Smooth muscle cell (in vitro differentiated cells): ENCODE data around the gene NPAS3. TPM values are rescaled to one million over a fixed set of nuclear protein-coding genes. Genes with fewer than 3 reads are reported as not detected.

Experiments used
- DNase-seq: peaks from one replicate; lab custom pipeline; 2025; ENCODE audit not compliant: unreplicated experiment; lab: John Stamatoyannopoulos, UW
- H2AFZ ChIP-seq: fragments of 200-600 bp; sonication (generic); 2 replicates; pipeline ENCODE4 v1.6.0; 2016; ENCODE audit warnings: antibody characterized with exemption, low read depth, mild to moderate bottlenecking
- H3F3A ChIP-seq: fragments of 200-600 bp; sonication (generic); 2 replicates; pipeline ENCODE4 v1.6.0; 2017; ENCODE audit warnings: antibody characterized with exemption, low read depth
- H3K27ac ChIP-seq: fragments of 200-600 bp; sonication (generic); 2 replicates; pipeline ENCODE4 v1.5.1; 2016; ENCODE audit warnings: low read depth, mild to moderate bottlenecking
- H3K27me3 ChIP-seq: fragments of 200-600 bp; sonication (generic); 2 replicates; pipeline ENCODE4 v1.6.1; 2016; ENCODE audit warnings: low read depth, mild to moderate bottlenecking
- H3K36me3 ChIP-seq: fragments of 200-600 bp; sonication (generic); 2 replicates; pipeline ENCODE4 v1.5.1; 2016; ENCODE audit warnings: low read depth
- H3K4me1 ChIP-seq: fragments of 200-600 bp; sonication (generic); 2 replicates; pipeline ENCODE4 v1.5.1; 2016; ENCODE audit warnings: low read depth
- H3K4me2 ChIP-seq: fragments of 200-600 bp; sonication (generic); 2 replicates; pipeline ENCODE4 v1.6.0; 2016; ENCODE audit warnings: mild to moderate bottlenecking
- H3K4me3 ChIP-seq: fragments of 200-600 bp; sonication (generic); 2 replicates; pipeline ENCODE4 v1.5.1; 2016; ENCODE audit warnings: mild to moderate bottlenecking
- H3K79me2 ChIP-seq: fragments of 200-600 bp; sonication (generic); 2 replicates; pipeline ENCODE4 v1.6.0; 2016; ENCODE audit warnings: low read depth, mild to moderate bottlenecking
- H3K9ac ChIP-seq: fragments of 200-600 bp; sonication (generic); 2 replicates; pipeline ENCODE4 v1.6.0; 2016; ENCODE audit warnings: low read depth
- H3K9me3 ChIP-seq: fragments of 200-600 bp; sonication (generic); replicated peaks from 2 replicates; pipeline ENCODE4 v1.5.1; 2016; ENCODE audit warnings: low read depth
- H4K20me1 ChIP-seq: fragments of 200-600 bp; sonication (generic); 2 replicates; pipeline ENCODE4 v1.6.0; 2016; ENCODE audit warnings: low read depth
- CTCF ChIP-seq: fragments of 200-600 bp; sonication (generic); IDR thresholded peaks from 2 replicates; pipeline ENCODE4 v1.5.1; 2017; ENCODE audit warnings: borderline replicate concordance, mild to moderate bottlenecking, antibody characterized with exemption; ENCODE audit not compliant: insufficient read depth, poor library complexity, severe bottlenecking
- WGBS: methylation state at CpG from one replicate; pipeline ENCODE4 v1.1.7; 2016; ENCODE audit warnings: low lambda C conversion rate; 5-methylcytosine and 5-hydroxymethylcytosine counted together
- polyA plus RNA-seq: library from polyadenylated mRNA; unstranded; fragments of >200 nt; fragmentation: Nextera tagmentation; extraction: Ambion mirVana; gene quantifications from 2 replicates; pipeline ENCODE4 v1.2.1, GENCODE V29; 2016
- total RNA-seq: library from RNA; depleted of rRNA; stranded (reverse); fragments of >200 nt; gene quantifications from 2 replicates; pipeline ENCODE4 v1.2.3, GENCODE V29; 2014

Gene NPAS3
- total and polyA plus RNA-seq, 2 experiments from 2014 or later: 0.79 to 2.0 TPM

- no peak overlapping the region for H3K9ac ChIP-seq
- H3K27ac ChIP-seq: no peak overlapping the region
- H3K4me3 ChIP-seq: no peak overlapping the region
- no peaks in the 10 kb centered on the region for H3F3A ChIP-seq
- WGBS: 98% methylated on average over 5 of the region's 5 CpGs
- no peak for TF ChIP-seq CTCF
- no peaks in the 10 kb centered on the region for H3K9me3 ChIP-seq
- H2AFZ ChIP-seq: no peak overlapping the region
- no peaks in the 10 kb centered on the region for H3K79me2 ChIP-seq
- no peaks in the 10 kb centered on the region for H3K27me3 ChIP-seq
- H3K4me2 ChIP-seq: no peak overlapping the region
- no peaks in the 10 kb centered on the region for H4K20me1 ChIP-seq
- peaks cover 8% of the 10 kb centered on the region for H3K4me1 ChIP-seq
- DNase-seq: no peak
- H3K36me3 ChIP-seq: no peaks in the 10 kb centered on the region
These were observed 909.3 kb downstream of the NPAS3 start for GRCh38 chr14:33848009-33848408.

GRCh38 chr14:33848706-33849454 lies 910.2 kb downstream of the NPAS3 start:
- H3K79me2 ChIP-seq: no peaks in the 10 kb centered on the region
- no peak overlapping the region for H3K27ac ChIP-seq
- TF ChIP-seq CTCF: peak; percentile 70
- H3K9ac ChIP-seq: no peak overlapping the region
- H4K20me1 ChIP-seq: no peaks in the 10 kb centered on the region
- no peak overlapping the region for H3K4me3 ChIP-seq
- H3K4me2 ChIP-seq: no peak overlapping the region
- no peaks in the 10 kb centered on the region for H3F3A ChIP-seq
- no peak overlapping the region for H2AFZ ChIP-seq
- DNase-seq: peak; percentile 13
- no peaks in the 10 kb centered on the region for H3K27me3 ChIP-seq
- H3K36me3 ChIP-seq: no peaks in the 10 kb centered on the region
- H3K4me1 ChIP-seq: peaks cover 8% of the 10 kb centered on the region
- no peaks in the 10 kb centered on the region for H3K9me3 ChIP-seq
- 40% methylated on average over 8 of the region's 8 CpGs for WGBS

- no peak for DNase-seq
- Histone ChIP-seq H3K9me3 (no peaks in the 10 kb centered on the region), H2AFZ (no peak overlapping the region), H4K20me1 (no peaks in the 10 kb centered on the region), H3F3A (no peaks in the 10 kb centered on the region), H3K27ac (no peak overlapping the region), H3K4me3 (no peak overlapping the region), H3K4me1 (peaks cover 8% of the 10 kb centered on the region), H3K27me3 (no peaks in the 10 kb centered on the region), H3K4me2 (no peak overlapping the region), H3K9ac (no peak overlapping the region), H3K36me3 (no peaks in the 10 kb centered on the region), H3K79me2 (no peaks in the 10 kb centered on the region)
- 100% methylated on average over 1 of the region's 1 CpG for WGBS
- no peak for TF ChIP-seq CTCF
These were observed 910.7 kb downstream of the NPAS3 start for GRCh38 chr14:33849455-33849801.

- WGBS: 86% methylated on average over 7 of the region's 7 CpGs
- H4K20me1 ChIP-seq: no peaks in the 10 kb centered on the region
These were observed 912.1 kb downstream of the NPAS3 start for GRCh38 chr14:33850826-33851225.

More at GRCh38 chr14:33850826-33851225, 912.1 kb downstream of the NPAS3 start:
- H3K27me3 ChIP-seq: no peaks in the 10 kb centered on the region
- TF ChIP-seq CTCF: no peak
- no peaks in the 10 kb centered on the region for H3F3A ChIP-seq
- H2AFZ ChIP-seq: no peak overlapping the region
- peaks cover 8% of the 10 kb centered on the region for H3K4me1 ChIP-seq
- no peaks in the 10 kb centered on the region for H3K36me3 ChIP-seq
- H3K79me2 ChIP-seq: no peaks in the 10 kb centered on the region
- no peaks in the 10 kb centered on the region for H3K9me3 ChIP-seq
- no peak overlapping the region for H3K4me2 ChIP-seq
- no peak overlapping the region for H3K4me3 ChIP-seq
- no peak overlapping the region for H3K9ac ChIP-seq
- H3K27ac ChIP-seq: no peak overlapping the region
- no peak for DNase-seq
